Activated CD4-positive, alpha-beta T cell treated with anti-CD3 and anti-CD28 coated beads for 36 hours (primary cell): ENCODE measurements around the gene TMPRSS2. TPM values are rescaled to one million over a fixed set of nuclear protein-coding genes. Genes with fewer than 3 reads are reported as not detected.
"Not testable (repeated sequence)": the region's sequence is repeated elsewhere in the genome, so short reads cannot be mapped to it uniquely, and the experiment has no call there.

Experiments
- ATAC-seq: fragments of 200-7000 bp; cut with Tn5 transposase; one replicate; pipeline ENCODE4 v1.10.0; 2021; ENCODE audit warnings: mild to moderate bottlenecking, moderate library complexity
- CTCF ChIA-PET: fragments of 350-600 bp; sonication (Branson Sonifier 250); formaldehyde crosslinking; loops from one replicate; lab custom pipeline; 2021; ENCODE audit warnings: antibody characterized with exemption; lab: Charles Lee
- POLR2A ChIA-PET: fragments of 350-600 bp; sonication (Branson Sonifier 250); formaldehyde crosslinking; loops from one replicate; lab custom pipeline; 2021; ENCODE audit warnings: antibody characterized with exemption, inconsistent platforms; lab: Charles Lee
- DNase-seq: peaks from one replicate; pipeline ENCODE4 v3.0.0-alpha.2; 2020
- H3K27ac Mint-ChIP-seq: one replicate; pipeline ENCODE4 v1.8.0; 2021; ENCODE audit warnings: mixed read lengths
- H3K27me3 Mint-ChIP-seq: one replicate; pipeline ENCODE4 v1.8.0; 2021; ENCODE audit warnings: mixed read lengths
- H3K36me3 Mint-ChIP-seq: one replicate; pipeline ENCODE4 v1.8.0; 2021; ENCODE audit warnings: low read depth, mixed read lengths
- H3K4me1 Mint-ChIP-seq: one replicate; pipeline ENCODE4 v1.8.0; 2021; ENCODE audit warnings: mixed read lengths
- H3K4me3 Mint-ChIP-seq: one replicate; pipeline ENCODE4 v1.8.0; 2021; ENCODE audit warnings: mild to moderate bottlenecking, moderate library complexity, mixed read lengths
- H3K9me3 Mint-ChIP-seq: one replicate; pipeline ENCODE4 v1.8.0; 2021; ENCODE audit warnings: low read depth, mixed read lengths
- intact Hi-C, 2 experiments: fragments of 100-400 bp; cut with DNase I in 1 of 2; cut with micrococcal nuclease in 1 of 2; formaldehyde crosslinking; loops; one replicate each; pipeline versions ENCODE4 v1.14.2 to v1.15.1; 2022 to 2024; cut with DNase I, micrococcal nuclease
- total RNA-seq, 2 experiments: library from RNA; stranded (reverse); gene quantifications; one replicate each; pipeline ENCODE4 v1.2.3, GENCODE V29; 2021

Gene TMPRSS2
- total RNA-seq, 2 experiments from 2014 or later, result not detected

DNA sequence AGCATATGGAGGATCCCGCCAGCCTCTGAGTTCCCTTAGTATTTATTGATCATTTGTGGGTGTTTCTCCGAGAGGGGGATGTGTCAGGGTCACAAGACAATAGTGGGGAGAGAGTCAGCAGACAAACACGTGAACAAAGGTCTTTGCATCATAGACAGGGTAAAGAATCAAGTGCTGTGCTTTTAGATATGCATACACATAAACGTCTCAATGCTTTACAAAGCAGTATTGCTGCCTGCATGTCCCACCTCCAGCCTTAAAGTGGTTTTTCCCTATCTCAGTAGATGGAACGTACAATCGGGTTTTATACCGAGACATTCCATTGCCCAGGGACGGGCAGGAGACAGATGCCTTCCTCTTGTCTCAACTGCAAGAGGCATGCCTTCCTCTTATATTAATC is 87.0 kb downstream of the TMPRSS2 start:
- POLR2A ChIA-PET, H3K36me3 Mint-ChIP-seq, CTCF ChIA-PET, intact Hi-C loops, DNase-seq, H3K27me3 Mint-ChIP-seq, ATAC-seq, H3K9me3 Mint-ChIP-seq: not testable (repeated sequence)
- Mint-ChIP-seq H3K4me1 (peaks cover 42% of the 10 kb centered on the region), H3K27ac (peak overlapping the region; percentile 93), H3K4me3 (peak overlapping the region; percentile 79)

DNA sequence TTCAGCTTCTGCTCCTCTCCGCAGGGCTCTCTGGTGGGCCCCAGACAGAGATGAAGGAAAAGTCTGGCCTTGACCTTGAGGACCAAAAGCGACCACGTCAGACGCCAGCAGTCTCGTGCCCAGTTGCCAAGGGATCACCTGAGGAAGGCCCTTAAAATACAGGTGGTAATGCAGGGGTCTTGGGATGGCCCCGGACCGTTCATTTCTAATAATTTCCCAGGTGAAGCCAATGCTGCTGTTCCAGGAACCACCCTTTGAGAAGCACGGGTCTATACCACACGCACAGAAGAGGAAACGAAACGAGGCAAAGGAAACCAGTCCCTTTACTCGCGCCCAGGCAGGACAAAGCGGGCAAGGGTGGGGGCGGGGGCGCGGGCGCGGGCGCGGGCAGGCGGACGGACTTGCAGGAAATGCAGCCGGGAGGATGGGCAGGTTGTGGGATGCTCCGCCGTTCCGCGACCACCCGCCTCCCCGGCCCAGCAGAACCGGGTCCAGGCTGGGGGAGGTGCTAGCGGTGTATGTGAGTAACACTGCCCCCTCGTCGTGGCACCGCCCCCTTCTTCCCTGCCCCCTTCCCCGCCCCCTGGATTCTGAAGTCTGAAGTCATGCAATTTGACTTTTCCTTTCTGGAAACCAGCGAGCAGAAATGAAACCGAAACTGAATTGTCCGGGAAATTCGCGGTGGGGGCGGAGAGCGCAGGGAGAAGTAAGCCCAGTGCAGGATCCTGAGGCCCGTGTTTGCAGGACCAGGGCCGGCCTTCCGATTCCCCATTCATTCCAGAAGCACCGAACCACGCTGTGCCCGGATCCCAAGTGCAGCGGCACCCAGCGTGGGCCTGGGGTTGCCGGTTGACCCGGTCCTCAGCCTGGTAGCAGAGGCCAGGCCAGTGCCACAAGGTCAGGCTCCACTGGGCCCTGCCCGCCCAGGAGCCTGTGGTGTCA is 87.8 kb downstream of the TMPRSS2 start:
- CTCF ChIA-PET, result no interaction called here
- H3K36me3 Mint-ChIP-seq, result no peaks in the 10 kb centered on the region

DNA sequence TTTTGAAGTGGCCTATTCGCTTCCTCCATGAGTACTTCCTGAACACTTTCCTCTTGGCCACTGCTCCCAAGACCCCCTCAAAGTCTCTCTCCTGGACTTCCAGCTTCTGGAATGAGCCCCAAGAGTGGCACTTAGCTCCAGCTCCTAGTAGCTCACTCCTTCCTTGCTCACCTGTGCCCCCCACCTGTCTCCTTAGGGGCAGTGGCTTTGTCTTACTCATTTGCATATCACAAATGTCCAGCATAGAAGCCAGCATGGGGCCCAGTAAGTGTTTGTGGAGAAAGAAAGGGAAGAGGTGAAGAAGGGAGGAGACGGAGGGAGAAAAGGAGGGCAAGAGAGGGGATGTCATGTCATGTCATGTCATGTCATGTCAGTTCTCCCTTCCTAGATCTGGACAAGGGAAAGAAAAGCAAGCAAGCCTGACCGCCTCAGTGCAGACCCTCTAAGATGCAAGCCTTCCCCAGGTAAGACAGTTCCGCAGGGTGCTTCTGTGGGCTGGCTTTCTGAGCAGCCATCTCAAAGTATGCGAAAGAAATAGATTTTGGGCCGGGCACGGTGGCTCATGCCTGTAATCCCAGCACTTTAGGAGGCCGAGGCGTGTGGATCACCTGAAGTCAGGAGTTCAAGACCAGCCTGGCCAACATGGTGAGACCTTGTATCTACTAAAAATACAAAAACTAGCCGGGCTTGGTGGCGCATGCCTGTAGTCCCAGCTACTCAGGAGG is 88.8 kb downstream of the TMPRSS2 start:
- no peaks in the 10 kb centered on the region for H3K27me3 Mint-ChIP-seq
- H3K4me3 Mint-ChIP-seq, result peak overlapping the region; percentile 79
- H3K9me3 Mint-ChIP-seq, result peaks cover 7% of the 10 kb centered on the region
- ChIA-PET POLR2A (no interaction called here), CTCF (interaction anchor here (0.6 to 1.0 kb wide), 2 partner anchors 10 to 34 kb away, joined by 3 read pairs; no protein-coding TSS in a partner anchor)
- no peaks in the 10 kb centered on the region for H3K36me3 Mint-ChIP-seq
- H3K27ac Mint-ChIP-seq, result peak overlapping the region; percentile 6
- no peak for DNase-seq
- intact Hi-C loops, result no loop called here
- ATAC-seq, result no peak
- H3K4me1 Mint-ChIP-seq, result peaks cover 32% of the 10 kb centered on the region

More for the DNA sequence above, 87.8 kb downstream of the TMPRSS2 start:
- Mint-ChIP-seq H3K4me1 (peaks cover 36% of the 10 kb centered on the region), H3K4me3 (peak overlapping the region; percentile 79), H3K27ac (peak overlapping the region; percentile 93), H3K9me3 (peaks cover 3% of the 10 kb centered on the region), H3K27me3 (no peaks in the 10 kb centered on the region)
- ATAC-seq (peak; percentile 76), DNase-seq (peak; percentile 76)
- POLR2A ChIA-PET, result no interaction called here
- intact Hi-C loops, result no loop called here

DNA sequence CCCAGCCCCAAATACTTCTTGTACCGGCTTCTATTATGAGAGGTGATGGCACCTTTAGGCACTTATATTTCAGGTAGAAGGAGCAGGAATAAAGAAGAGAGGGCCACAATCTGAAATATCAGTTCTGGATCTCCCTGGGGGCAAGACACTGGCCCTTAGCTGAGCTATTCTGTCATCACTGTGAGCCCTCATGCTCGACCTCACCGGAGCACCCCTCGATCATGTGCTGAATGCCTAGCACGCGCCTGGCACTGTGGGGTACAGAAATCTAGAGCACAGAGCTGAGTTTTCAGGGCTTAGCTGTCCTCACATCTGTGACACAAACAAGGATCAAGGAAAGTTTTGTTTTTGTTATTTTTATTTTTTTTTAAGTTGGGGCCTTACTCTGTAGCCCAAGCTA is 89.6 kb downstream of the TMPRSS2 start:
- peak overlapping the region; percentile 26 for H3K27ac Mint-ChIP-seq
- H3K36me3 Mint-ChIP-seq, result no peaks in the 10 kb centered on the region
- H3K9me3 Mint-ChIP-seq, result peaks cover 13% of the 10 kb centered on the region
- H3K27me3 Mint-ChIP-seq, result no peaks in the 10 kb centered on the region
- CTCF ChIA-PET, result interaction anchor here (0.6 to 1.4 kb wide), 4 partner anchors 8 to 135 kb away, joined by 3 to 4 read pairs (median 3); partner anchors contain the start of gene MX1
- intact Hi-C loops, result no loop called here
- H3K4me3 Mint-ChIP-seq, result no peak overlapping the region
- POLR2A ChIA-PET, result no interaction called here
- H3K4me1 Mint-ChIP-seq, result peaks cover 24% of the 10 kb centered on the region
- no peak for ATAC-seq
- DNase-seq, result no peak

DNA sequence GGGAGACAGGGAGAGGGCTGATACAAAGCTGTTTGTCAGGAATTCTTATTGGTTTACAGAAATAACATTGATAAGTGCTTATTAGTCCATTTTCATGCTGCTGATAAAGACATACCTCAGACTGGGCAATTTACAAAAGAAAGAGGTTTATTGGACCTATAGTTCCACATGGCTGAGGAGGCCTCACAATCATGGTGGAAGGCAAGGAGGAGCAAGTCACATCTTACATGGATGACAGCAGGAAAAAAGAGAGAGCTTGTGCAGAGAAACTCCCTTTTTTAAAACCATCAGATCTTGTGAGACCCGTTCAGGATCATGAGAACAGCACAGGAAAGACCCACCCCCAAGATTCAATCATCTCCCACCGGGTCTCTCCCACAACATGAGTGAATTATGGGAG is 90.5 kb downstream of the TMPRSS2 start:
- POLR2A ChIA-PET, H3K27me3 Mint-ChIP-seq, DNase-seq, H3K4me3 Mint-ChIP-seq, H3K27ac Mint-ChIP-seq, intact Hi-C loops, H3K36me3 Mint-ChIP-seq, ATAC-seq: not testable (repeated sequence)
- Mint-ChIP-seq H3K4me1 (peaks cover 17% of the 10 kb centered on the region), H3K9me3 (peaks cover 19% of the 10 kb centered on the region)
- CTCF ChIA-PET, result interaction anchor here (1.0 to 1.4 kb wide), 2 partner anchors 8 to 134 kb away, joined by 3 to 4 read pairs; partner anchors contain the start of gene MX1

Other genes starting within 250 kb of the TMPRSS2 start
- gene FAM3B, start 191.4 kb downstream of the TMPRSS2 start, total RNA-seq, result not detected
- 10 to 100 TPM; 30.7 to 40.4 TPM for gene MX2, start 146.1 kb downstream of the TMPRSS2 start, total RNA-seq
- 100 to 1,000 TPM; 162 to 169 TPM for gene MX1, start 81.9 kb downstream of the TMPRSS2 start, total RNA-seq